Nephron progenitor cell (in vitro differentiated cells): ENCODE results near the gene CD164L2.

Experiments used
- DNase-seq: peaks from one replicate; pipeline ENCODE4 v3.0.0; 2021
- H3K27ac Mint-ChIP-seq: 2 replicates; pipeline ENCODE4 v1.8.0; 2021; ENCODE audit warnings: mild to moderate bottlenecking, moderate library complexity, mixed read lengths
- H3K27me3 Mint-ChIP-seq: 2 replicates; pipeline ENCODE4 v1.8.0; 2021; ENCODE audit warnings: mild to moderate bottlenecking, low read depth, mixed read lengths; ENCODE audit not compliant: poor library complexity
- H3K36me3 Mint-ChIP-seq: 2 replicates; pipeline ENCODE4 v1.8.0; 2021; ENCODE audit warnings: low read depth, mixed read lengths
- H3K4me1 Mint-ChIP-seq: 2 replicates; pipeline ENCODE4 v1.8.0; 2021; ENCODE audit warnings: mixed read lengths
- H3K4me3 Mint-ChIP-seq: 2 replicates; pipeline ENCODE4 v1.8.0; 2021; ENCODE audit warnings: mild to moderate bottlenecking, moderate library complexity, mixed read lengths
- H3K9me3 Mint-ChIP-seq: 2 replicates; pipeline ENCODE4 v1.8.0; 2021; ENCODE audit warnings: mild to moderate bottlenecking, moderate library complexity, mixed read lengths
- TF ChIP-seq, protein P1 (sequence below): fragments of 200-600 bp; sonication (generic); IDR thresholded peaks from 2 replicates; pipeline ENCODE4 v1.5.0; 2021; ENCODE audit warnings: antibody characterized with exemption

CD164L2 gene

DNA sequence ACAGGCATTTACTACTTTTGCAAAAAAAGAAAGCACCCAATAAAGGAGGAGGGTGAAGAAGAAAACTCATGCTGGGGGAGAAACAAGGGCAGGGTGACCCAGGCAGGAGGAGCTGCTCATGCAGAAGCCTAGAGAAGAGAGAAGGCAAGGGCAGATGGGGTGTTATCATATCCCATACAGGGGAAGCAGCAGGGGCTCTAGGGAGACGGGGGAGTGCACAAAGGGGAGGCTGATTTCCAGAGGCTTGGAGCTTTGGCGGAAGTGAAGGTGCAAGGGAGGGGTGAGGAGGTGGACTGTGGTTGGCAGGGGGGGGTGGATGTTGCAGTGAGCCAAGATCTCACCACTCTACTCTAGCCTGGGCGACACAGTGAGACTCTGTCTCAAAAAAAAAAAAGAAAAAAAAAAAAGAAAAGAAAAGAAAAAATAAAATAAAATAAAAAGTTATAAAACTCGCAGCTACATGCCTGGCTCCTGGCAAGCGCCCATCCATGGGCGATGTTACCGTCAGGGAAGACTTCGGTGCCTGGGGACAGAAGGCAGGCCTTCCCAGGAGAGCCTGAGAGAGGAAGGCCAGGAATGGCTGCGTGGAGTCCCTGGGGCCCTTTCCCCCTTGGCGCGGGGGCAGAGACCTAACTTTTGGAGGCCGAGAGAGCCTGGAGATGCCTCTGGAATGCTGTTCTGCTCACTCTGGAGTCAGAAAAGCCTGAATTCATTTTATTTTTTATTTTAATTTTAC, 5.2 kb downstream of the CD164L2 start:
- TF ChIP-seq, protein P1, sequence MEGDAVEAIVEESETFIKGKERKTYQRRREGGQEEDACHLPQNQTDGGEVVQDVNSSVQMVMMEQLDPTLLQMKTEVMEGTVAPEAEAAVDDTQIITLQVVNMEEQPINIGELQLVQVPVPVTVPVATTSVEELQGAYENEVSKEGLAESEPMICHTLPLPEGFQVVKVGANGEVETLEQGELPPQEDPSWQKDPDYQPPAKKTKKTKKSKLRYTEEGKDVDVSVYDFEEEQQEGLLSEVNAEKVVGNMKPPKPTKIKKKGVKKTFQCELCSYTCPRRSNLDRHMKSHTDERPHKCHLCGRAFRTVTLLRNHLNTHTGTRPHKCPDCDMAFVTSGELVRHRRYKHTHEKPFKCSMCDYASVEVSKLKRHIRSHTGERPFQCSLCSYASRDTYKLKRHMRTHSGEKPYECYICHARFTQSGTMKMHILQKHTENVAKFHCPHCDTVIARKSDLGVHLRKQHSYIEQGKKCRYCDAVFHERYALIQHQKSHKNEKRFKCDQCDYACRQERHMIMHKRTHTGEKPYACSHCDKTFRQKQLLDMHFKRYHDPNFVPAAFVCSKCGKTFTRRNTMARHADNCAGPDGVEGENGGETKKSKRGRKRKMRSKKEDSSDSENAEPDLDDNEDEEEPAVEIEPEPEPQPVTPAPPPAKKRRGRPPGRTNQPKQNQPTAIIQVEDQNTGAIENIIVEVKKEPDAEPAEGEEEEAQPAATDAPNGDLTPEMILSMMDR, result no peak
- no peak overlapping the region for H3K4me3 Mint-ChIP-seq
- no peak overlapping the region for H3K27ac Mint-ChIP-seq
- H3K36me3 Mint-ChIP-seq, result no peaks in the 10 kb centered on the region
- no peaks in the 10 kb centered on the region for H3K9me3 Mint-ChIP-seq
- DNase-seq, result no peak
- peaks cover 17% of the 10 kb centered on the region for H3K4me1 Mint-ChIP-seq
- H3K27me3 Mint-ChIP-seq, result peaks cover 22% of the 10 kb centered on the region

- TF ChIP-seq, protein P1, result no peak
- Mint-ChIP-seq H3K4me1 (peaks cover 20% of the 10 kb centered on the region), H3K27me3 (peaks cover 13% of the 10 kb centered on the region), H3K4me3 (no peak within 1 kb of the TSS), H3K27ac (no peak within 1 kb of the TSS), H3K9me3 (no peaks in the 10 kb centered on the region), H3K36me3 (no peaks in the 10 kb centered on the region)
- DNase-seq, result no peak
Measured at GRCh38 chr1:27374362-27375086, 8.6 kb downstream of the CD164L2 start, which contains the start of gene FCN3. Gene FCN3 (minus strand): TSS chr1:27374824. CDS start chr1:27374818, 6 bp downstream.

DNA sequence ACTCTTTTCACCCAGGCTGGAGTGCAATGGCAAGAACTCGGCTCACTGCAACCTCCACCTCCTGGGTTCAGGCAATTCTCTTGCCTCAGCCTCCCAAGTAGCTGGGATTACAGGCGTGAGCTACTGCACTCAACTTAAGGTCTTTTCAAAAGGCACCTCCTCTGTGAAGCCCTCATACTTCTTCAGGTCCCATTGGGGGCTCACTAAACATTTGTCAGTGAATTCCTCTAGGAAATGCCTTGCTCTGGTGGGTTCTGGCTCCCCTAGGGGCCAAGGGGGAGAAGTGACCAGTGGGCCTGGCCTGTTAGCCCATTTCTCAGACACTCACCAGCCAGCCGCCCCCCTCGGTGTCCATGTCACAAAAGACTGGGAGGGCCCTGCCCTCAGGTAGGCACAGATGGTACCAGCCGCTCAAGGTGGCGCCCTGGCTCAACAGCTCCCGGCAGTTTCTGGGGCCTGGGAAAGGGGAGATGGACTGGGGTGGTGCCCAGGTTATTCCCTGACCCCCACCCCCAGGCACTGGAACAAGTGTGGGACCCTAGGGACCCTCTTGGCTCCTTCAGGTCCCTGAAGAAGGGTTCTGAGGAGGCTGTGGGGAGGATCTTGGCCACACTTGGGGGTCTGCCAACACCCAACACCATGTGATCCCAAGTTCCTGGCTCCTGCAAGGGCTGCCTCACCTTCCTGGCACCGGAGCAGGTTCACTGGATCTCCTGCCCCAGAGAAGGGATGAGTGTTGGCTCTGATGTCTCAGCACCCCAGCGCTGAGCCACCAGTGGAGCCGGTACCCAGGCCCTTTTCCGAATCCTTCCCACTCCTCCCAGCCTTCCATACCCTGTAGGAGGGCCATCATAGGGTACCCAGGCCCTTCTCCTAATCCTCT, 10.1 kb downstream of the CD164L2 start:
- Mint-ChIP-seq H3K27ac (no peak overlapping the region), H3K27me3 (peaks cover 13% of the 10 kb centered on the region), H3K4me1 (peaks cover 22% of the 10 kb centered on the region), H3K36me3 (no peaks in the 10 kb centered on the region), H3K4me3 (no peak overlapping the region), H3K9me3 (no peaks in the 10 kb centered on the region)
- TF ChIP-seq, protein P1, result peak; percentile 40
- DNase-seq, result no peak

DNA sequence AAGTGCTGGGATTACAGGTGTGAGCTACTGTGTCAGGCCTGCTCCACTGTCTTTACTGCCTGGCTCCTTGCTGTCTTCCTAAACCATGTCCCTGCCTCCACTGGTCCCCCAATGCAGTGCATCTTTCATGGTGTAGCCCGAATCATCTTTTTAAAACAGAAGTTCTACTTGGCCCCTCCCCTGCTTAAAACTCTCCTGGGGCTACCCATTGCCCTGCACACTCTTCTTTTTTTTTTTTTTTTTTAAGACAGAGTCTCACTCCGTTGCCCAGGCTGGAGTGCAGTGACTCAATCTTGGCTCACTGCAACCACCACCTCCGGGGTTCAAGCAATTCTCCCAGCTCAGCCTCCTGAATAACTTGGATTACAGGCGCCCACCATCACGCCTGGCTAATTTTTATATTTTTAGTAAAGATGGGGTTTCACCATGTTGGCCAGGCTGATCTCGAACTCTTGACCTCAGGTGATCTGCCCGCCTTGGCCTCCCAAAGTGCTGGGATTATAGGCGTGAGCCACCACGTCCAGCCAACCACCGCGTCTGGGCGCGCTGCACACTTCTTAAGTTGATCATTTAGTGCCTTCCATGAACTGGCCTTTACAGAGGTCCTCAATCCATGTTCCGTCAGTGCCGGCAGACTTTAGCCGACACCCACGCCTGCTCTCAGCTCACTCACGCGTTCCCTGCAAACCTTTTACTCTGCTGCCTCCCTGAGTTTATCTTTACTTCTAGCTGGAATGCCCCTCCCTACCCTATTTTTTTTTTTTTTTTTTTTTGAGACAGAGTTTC, 10.9 kb downstream of the CD164L2 start:
- H3K36me3 Mint-ChIP-seq, result no peaks in the 10 kb centered on the region
- DNase-seq, result no peak
- no peaks in the 10 kb centered on the region for H3K9me3 Mint-ChIP-seq
- TF ChIP-seq, protein P1, result no peak
- H3K27ac Mint-ChIP-seq, result no peak overlapping the region
- H3K27me3 Mint-ChIP-seq, result peaks cover 13% of the 10 kb centered on the region
- peaks cover 21% of the 10 kb centered on the region for H3K4me1 Mint-ChIP-seq
- no peak overlapping the region for H3K4me3 Mint-ChIP-seq

- Mint-ChIP-seq H3K4me3 (peak overlapping the region; percentile 55), H3K27ac (no peak overlapping the region)
- DNase-seq, result no peak
Measured at GRCh38 chr1:27368869-27369582, 14.1 kb downstream of the CD164L2 start.

More at GRCh38 chr1:27368869-27369582, 14.1 kb downstream of the CD164L2 start:
- Mint-ChIP-seq H3K27me3 (peaks cover 10% of the 10 kb centered on the region), H3K9me3 (no peaks in the 10 kb centered on the region), H3K36me3 (no peaks in the 10 kb centered on the region), H3K4me1 (peaks cover 43% of the 10 kb centered on the region)
- TF ChIP-seq, protein P1, result no peak
